HepG2 (cell line): ENCODE measurements around the gene POMP. TPM values are rescaled to one million over a fixed set of nuclear protein-coding genes. Genes with fewer than 3 reads are reported as not detected.

Experiments used
- ATAC-seq: fragments of 200-7000 bp; cut with Tn5 transposase; 3 replicates; pipeline ENCODE4 v1.9.1; 2020; ENCODE audit warnings: mild to moderate bottlenecking, moderate library complexity
- BruUV-seq: library from RNA; stranded (reverse); fragments of 400-500 nt; replicated peaks from 2 replicates; lab custom pipeline; 2021; lab: Mats Ljungman, UMichigan
- CTCF ChIA-PET: fragments of 300-600 bp; formaldehyde crosslinking; extraction: SDS; loops from one replicate; lab custom pipeline; 2021; ENCODE audit warnings: low total read pairs, inconsistent platforms, low intra/inter-chr PET ratio; lab: Yijun Ruan, JAX
- POLR2A ChIA-PET: fragments of 350-600 bp; sonication (Branson Sonifier 250); formaldehyde crosslinking; loops from one replicate; lab custom pipeline; 2020; ENCODE audit warnings: antibody characterized with exemption, inconsistent platforms; lab: Yijun Ruan, JAX
- DNase-seq: peaks from one replicate; pipeline ENCODE4 v3.0.0-alpha.2; 2015; ENCODE audit warnings: low spot score
- FAIRE-seq: peaks from 3 replicates; lab custom pipeline; 2011; peaks lifted over from hg19 to GRCh38; lab: Jason Lieb, UNC
- H2AFZ ChIP-seq: one replicate; pipeline ENCODE4 v1.6.1; 2011; ENCODE audit warnings: low read length, inconsistent platforms
- H3K27ac ChIP-seq: fragments of 300-600 bp; 3 replicates; pipeline ENCODE4 v1.8.0; 2011; ENCODE audit warnings: mixed run types, mild to moderate bottlenecking, mixed read lengths, low read length, inconsistent platforms; ENCODE audit not compliant: insufficient read depth; ENCODE audit errors: extremely low read length
- H3K27me3 ChIP-seq, 2 experiments: fragments of 200-600 bp in 1 of 2; 2 replicates in 1 of 2; 3 replicates in 1 of 2; pipeline versions ENCODE4 v1.6.0 to v1.8.0; 2011; ENCODE audit warnings: low read length in 2 of 2, mild to moderate bottlenecking in 2 of 2, moderate library complexity in 2 of 2, inconsistent platforms in 1 of 2; ENCODE audit not compliant: insufficient read depth in 2 of 2, control insufficient read depth in 1 of 2
- H3K36me3 ChIP-seq, 2 experiments: fragments of 200-600 bp in 1 of 2; replicated peaks in 1 of 2; 2 replicates in 1 of 2; 3 replicates in 1 of 2; pipeline versions ENCODE4 v1.5.1 to v1.8.0; 2011; ENCODE audit warnings: low read length in 2 of 2, inconsistent platforms in 1 of 2; ENCODE audit not compliant: insufficient read depth in 2 of 2, control insufficient read depth in 1 of 2
- H3K4me1 ChIP-seq: 2 replicates; pipeline ENCODE4 v1.5.1; 2012; ENCODE audit warnings: low read length, inconsistent platforms; ENCODE audit not compliant: insufficient read depth
- H3K4me2 ChIP-seq: 2 replicates; pipeline ENCODE4 v1.6.0; 2011; ENCODE audit warnings: low read depth, low read length, inconsistent platforms
- H3K4me3 ChIP-seq, 3 experiments: fragments of 200-600 bp in 1 of 3; sonication (generic), shearing (Covaris generic) in 1 of 3; replicated peaks in 1 of 3; 2 replicates each; pipeline ENCODE4 v1.5.1; 2011 to 2016; ENCODE audit warnings: low read length in 3 of 3, inconsistent platforms in 2 of 3, low read depth in 2 of 3, mild to moderate bottlenecking in 2 of 3, control low read depth in 1 of 3, mixed read lengths in 1 of 3; ENCODE audit not compliant: insufficient read depth in 1 of 3
- H3K79me2 ChIP-seq: one replicate; pipeline ENCODE4 v1.6.1; 2011; ENCODE audit warnings: low read length, inconsistent platforms; ENCODE audit not compliant: insufficient read depth
- H3K9ac ChIP-seq: 2 replicates; pipeline ENCODE4 v1.6.0; 2011; ENCODE audit warnings: mild to moderate bottlenecking, low read depth, low read length, inconsistent platforms; ENCODE audit not compliant: insufficient read depth
- H3K9me3 ChIP-seq: 2 replicates; pipeline ENCODE4 v1.5.1; 2012; ENCODE audit warnings: mild to moderate bottlenecking, low read length
- H4K20me1 ChIP-seq: 2 replicates; pipeline ENCODE4 v1.6.0; 2011; ENCODE audit warnings: inconsistent platforms, mild to moderate bottlenecking, low read length, moderate library complexity; ENCODE audit not compliant: insufficient read depth
- ADNP ChIP-seq: sonication (generic); formaldehyde crosslinking; IDR thresholded peaks from 2 replicates; pipeline ENCODE4 v1.4.0; 2020; ENCODE audit warnings: missing genetic modification reagents
- CCDC6 ChIP-seq: sonication (generic); formaldehyde crosslinking; IDR thresholded peaks from 2 replicates; pipeline ENCODE4 v1.8.1; 2022; ENCODE audit warnings: mild to moderate bottlenecking, missing genetic modification reagents, moderate library complexity
- CHD2 ChIP-seq: IDR thresholded peaks from 2 replicates; pipeline ENCODE4 v1.6.1; 2011; ENCODE audit warnings: low read depth, low read length, improper control_type of control experiment
- FOXC1 ChIP-seq: sonication (generic); formaldehyde crosslinking; IDR thresholded peaks from 2 replicates; pipeline ENCODE4 v1.8.0; 2022; ENCODE audit warnings: mild to moderate bottlenecking, missing genetic modification reagents, borderline replicate concordance
- FOXO1 ChIP-seq: sonication (generic); formaldehyde crosslinking; IDR thresholded peaks from 2 replicates; pipeline ENCODE4 v1.4.0; 2020; ENCODE audit warnings: missing genetic modification reagents
- KLF12 ChIP-seq: sonication (generic); formaldehyde crosslinking; IDR thresholded peaks from 2 replicates; pipeline ENCODE4 v1.4.0; 2020; ENCODE audit warnings: missing genetic modification reagents, borderline replicate concordance
- MBD4 ChIP-seq: IDR thresholded peaks from 2 replicates; pipeline ENCODE4 v1.6.1; 2012; ENCODE audit warnings: low read length, inconsistent platforms, borderline replicate concordance
- NFKBIZ ChIP-seq: IDR thresholded peaks from 2 replicates; pipeline ENCODE4 v1.6.1; 2018; ENCODE audit warnings: missing genetic modification reagents, missing compliant biosample characterization
- RARG ChIP-seq: sonication (generic); formaldehyde crosslinking; IDR thresholded peaks from 2 replicates; pipeline ENCODE4 v1.4.0; 2020; ENCODE audit warnings: low read depth, mild to moderate bottlenecking, missing genetic modification reagents
- RCOR2 ChIP-seq: IDR thresholded peaks from 2 replicates; pipeline ENCODE4 v1.6.1; 2016; ENCODE audit warnings: missing biosample characterization, missing genetic modification reagents
- SMARCC2 ChIP-seq: fragments of 450-650 bp; IDR thresholded peaks from 2 replicates; pipeline ENCODE4 v1.6.1; 2017; ENCODE audit warnings: antibody characterized with exemption, mild to moderate bottlenecking
- ZBTB25 ChIP-seq: IDR thresholded peaks from 2 replicates; pipeline ENCODE4 v1.6.1; 2018; ENCODE audit warnings: missing genetic modification reagents
- ZNF350 ChIP-seq: sonication (generic); formaldehyde crosslinking; IDR thresholded peaks from 2 replicates; pipeline ENCODE4 v1.4.0; 2020; ENCODE audit warnings: mild to moderate bottlenecking, low read depth, missing genetic modification reagents, borderline replicate concordance
- ZNF784 ChIP-seq: sonication (generic); formaldehyde crosslinking; IDR thresholded peaks from 2 replicates; pipeline ENCODE4 v1.5.1; 2020; ENCODE audit warnings: missing genetic modification reagents, mild to moderate bottlenecking, borderline replicate concordance
- ZXDC ChIP-seq: sonication (generic); formaldehyde crosslinking; IDR thresholded peaks from 2 replicates; pipeline ENCODE4 v1.5.0; 2020; ENCODE audit warnings: mild to moderate bottlenecking, missing genetic modification reagents
- WGBS: methylation state at CpG from one replicate; pipeline ENCODE4 v1.1.6; 2017; ENCODE audit warnings: low lambda C conversion rate; 5-methylcytosine and 5-hydroxymethylcytosine counted together
- in situ Hi-C: cut with HindIII; loops from 2 replicates; pipeline ENCODE4 v1.10.0; 2017; ENCODE audit warnings: low pct_unique_long_range_greater_than_20kb; ENCODE audit not compliant: extremely low pct_ligation_motif_present
- intact Hi-C: fragments of 100-400 bp; cut with micrococcal nuclease; formaldehyde crosslinking; loops from one replicate; pipeline ENCODE4 v1.10.0; 2022; ENCODE audit not compliant: unreplicated experiment
- polyA plus RNA-seq, 8 experiments: library from polyadenylated mRNA; depleted of rRNA in 3 of 8; stranded (reverse) in 7 of 8; unstranded in 1 of 8; fragments of >200 nt; fragmentation: Illumina TruSeq in 4 of 8; extraction: Trizol in 4 of 8; gene quantifications; 2 replicates each; pipeline versions ENCODE4 v1.2.1 to v1.2.3, GENCODE V29; 2011 to 2016; ENCODE audit warnings: low read depth in 4 of 8, missing spikeins in 1 of 8, mixed read lengths in 1 of 8; ENCODE audit not compliant: insufficient read depth in 1 of 8
- total RNA-seq, 5 experiments: library from RNA; depleted of rRNA; stranded (reverse); fragments of >200 nt; fragmentation: Illumina TruSeq; extraction: Trizol; gene quantifications; 2 replicates each; pipeline ENCODE4 v1.2.3, GENCODE V29; 2016; ENCODE audit warnings: low read depth in 1 of 5

The POMP gene
- total and polyA plus RNA-seq, 2 of the 13 experiments (the other 11 are each of a cell fraction or from before 2014, with no cell fraction given) = 30.6 to 118 TPM

GRCh38 chr13:28699246-28699645 is 40.3 kb downstream of the POMP start:
- Histone ChIP-seq H3K4me2 (no peak overlapping the region), H3K4me1 (peaks cover 2% of the 10 kb centered on the region; the same call in 1 of the 2 replicates), H2AFZ (no peak overlapping the region), H3K4me3 (no peak overlapping the region), H3K9me3 (no peaks in the 10 kb centered on the region), H3K79me2 (no peaks in the 10 kb centered on the region), H3K27me3 (no peaks in the 10 kb centered on the region; a peak in 1 of 5 replicates), H3K36me3 (no peaks in the 10 kb centered on the region), H4K20me1 (no peaks in the 10 kb centered on the region), H3K9ac (no peak overlapping the region), H3K27ac (no peak overlapping the region)
- FAIRE-seq = no peak
- WGBS = 0% methylated on average over 1 of the region's 1 CpG
- ATAC-seq = no peak
- ChIA-PET POLR2A (no interaction called here), CTCF (no interaction called here)
- no peak for TF ChIP-seq ZBTB25 (CRISPR knock-in tag)
- no peak for TF ChIP-seq KLF12 (CRISPR knock-in tag)
- no peak for TF ChIP-seq CCDC6 (CRISPR knock-in tag)
- no peak for TF ChIP-seq RARG
- no peak for TF ChIP-seq ZNF350 (CRISPR knock-in tag)
- no peak for TF ChIP-seq RCOR2 (CRISPR knock-in tag)
- no peak for TF ChIP-seq MBD4
- no peak for TF ChIP-seq FOXC1 (CRISPR knock-in tag)
- TF ChIP-seq ZNF784 (CRISPR knock-in tag) = no peak
- TF ChIP-seq ZXDC (CRISPR knock-in tag) = no peak
- no peak for TF ChIP-seq NFKBIZ (CRISPR knock-in tag)
- TF ChIP-seq ADNP (CRISPR knock-in tag) = no peak
- no peak for TF ChIP-seq SMARCC2
- TF ChIP-seq CHD2 = no peak
- no peak for TF ChIP-seq FOXO1 (CRISPR knock-in tag)
- DNase-seq = no peak
- no TSS peak for BruUV-seq
- intact Hi-C loops (no loop called here), in situ Hi-C loops (no loop called here)
